Panc1 (cell line): Measurements from ENCODE around the gene KLK7. TPM values are rescaled to one million over a fixed set of nuclear protein-coding genes. Genes with fewer than 3 reads are reported as not detected.

Experiments used
- ATAC-seq: fragments of 200-7000 bp; cut with Tn5 transposase; 2 replicates; pipeline ENCODE4 v1.9.1; 2020; ENCODE audit warnings: mild to moderate bottlenecking, moderate library complexity
- BruUV-seq: library from RNA; stranded (reverse); fragments of 400-500 nt; replicated peaks from 2 replicates; lab custom pipeline; 2021; lab: Mats Ljungman, UMichigan
- CTCF ChIA-PET: fragments of 300-600 bp; sonication (Branson Sonifier 250); formaldehyde crosslinking; loops from one replicate; lab custom pipeline; 2022; ENCODE audit warnings: antibody characterized with exemption; lab: Charles Lee
- POLR2A ChIA-PET: fragments of 300-600 bp; sonication (Branson Sonifier 250); formaldehyde crosslinking; loops from one replicate; lab custom pipeline; 2022; ENCODE audit warnings: antibody characterized with exemption; lab: Charles Lee
- DNase-seq: peaks from one replicate; pipeline ENCODE4 v3.0.0-alpha.2; 2010; ENCODE audit warnings: low read depth, low spot score
- H3K27ac ChIP-seq: 2 replicates; pipeline ENCODE4 v1.5.1; 2011; ENCODE audit warnings: mild to moderate bottlenecking, low read length, inconsistent platforms
- H3K27me3 ChIP-seq: fragments of 200-500 bp; sonication (Bioruptor generic); 2 replicates; pipeline ENCODE4 v1.6.0; 2014; ENCODE audit warnings: low read length, inconsistent platforms; ENCODE audit not compliant: control insufficient read depth, insufficient read depth
- H3K36me3 ChIP-seq: fragments of 200-500 bp; sonication (Bioruptor generic); 2 replicates; pipeline ENCODE4 v1.5.1; 2014; ENCODE audit warnings: inconsistent platforms, mild to moderate bottlenecking, low read length, moderate library complexity; ENCODE audit not compliant: control insufficient read depth, insufficient read depth
- H3K4me1 ChIP-seq: 2 replicates; pipeline ENCODE4 v1.5.1; 2011; ENCODE audit warnings: inconsistent platforms, mild to moderate bottlenecking, low read length, moderate library complexity; ENCODE audit not compliant: control insufficient read depth, insufficient read depth
- H3K4me3 ChIP-seq, 2 experiments: 2 replicates each; pipeline ENCODE4 v1.5.1; 2011 to 2012; ENCODE audit warnings: low read depth in 2 of 2, low read length in 2 of 2, mild to moderate bottlenecking in 2 of 2, inconsistent platforms in 1 of 2, moderate library complexity in 1 of 2
- H3K9me3 ChIP-seq: fragments of 200-500 bp; sonication (Bioruptor generic); 2 replicates; pipeline ENCODE4 v1.5.1; 2014; ENCODE audit warnings: low read depth, mild to moderate bottlenecking, inconsistent platforms, low read length, moderate library complexity; ENCODE audit not compliant: control insufficient read depth, insufficient read depth
- POLR2AphosphoS5 ChIP-seq: IDR thresholded peaks from 2 replicates; pipeline ENCODE4 v1.6.1; 2012; ENCODE audit warnings: mild to moderate bottlenecking, low read depth, low read length, moderate library complexity
- SIN3A ChIP-seq: IDR thresholded peaks from 2 replicates; pipeline ENCODE4 v1.6.1; 2012; ENCODE audit warnings: low read depth, mild to moderate bottlenecking, low read length, moderate library complexity, borderline replicate concordance; ENCODE audit not compliant: insufficient read depth
- TCF7L2 ChIP-seq: IDR thresholded peaks from 2 replicates; pipeline ENCODE4 v1.6.1; 2011; ENCODE audit warnings: mild to moderate bottlenecking, low read depth, low read length, inconsistent platforms
- in situ Hi-C: cut with HindIII; loops from 2 replicates; pipeline ENCODE4 v1.10.0; 2016; ENCODE audit warnings: low sequenced_read_pairs, low pct_unique_long_range_greater_than_20kb
- intact Hi-C: fragments of 100-400 bp; cut with micrococcal nuclease; formaldehyde crosslinking; loops from one replicate; pipeline ENCODE4 v1.10.0; 2022; ENCODE audit not compliant: unreplicated experiment
- total RNA-seq: library from RNA; stranded (reverse); gene quantifications from one replicate; pipeline ENCODE4 v1.2.1, GENCODE V29; 2021; ENCODE audit not compliant: unreplicated experiment
- TF ChIP-seq, protein P1 (sequence below): fragments of 450-650 bp; IDR thresholded peaks from 2 replicates; pipeline ENCODE4 v1.5.1; 2017; ENCODE audit warnings: mild to moderate bottlenecking
- TF ChIP-seq, protein P2 (sequence below), 2 experiments: IDR thresholded peaks; 2 replicates each; pipeline ENCODE4 v1.6.1; 2011 to 2012; ENCODE audit warnings: low read depth in 2 of 2, control low read depth in 1 of 2, low read length in 1 of 2, mild to moderate bottlenecking in 1 of 2, moderate library complexity in 1 of 2; ENCODE audit not compliant: insufficient read depth in 1 of 2

Gene KLK7
- total RNA-seq, 1 experiment from 2014 or later = not detected

DNA sequence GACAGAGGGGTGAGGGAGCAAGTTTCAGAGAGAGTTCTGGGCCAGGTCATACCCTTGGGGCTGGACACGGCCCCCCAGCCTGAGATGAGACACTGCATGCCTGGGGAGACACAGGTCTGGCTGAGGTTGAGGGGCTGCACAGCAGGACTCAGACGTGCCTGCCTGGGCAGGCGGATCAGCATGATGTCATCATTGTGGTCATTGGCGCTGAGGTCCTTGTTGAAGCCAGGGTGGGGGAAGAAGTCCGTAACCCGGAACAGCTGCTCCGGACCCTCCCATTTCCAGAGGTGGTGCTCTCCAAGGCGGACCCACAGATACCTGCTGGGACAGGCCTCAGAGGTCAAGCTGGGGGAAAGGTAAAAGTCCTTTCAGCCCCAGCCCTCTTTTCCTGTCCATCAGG lies 22.7 kb upstream of the KLK7 start:
- Histone ChIP-seq H3K4me3 (no peak overlapping the region), H3K27ac (no peak overlapping the region), H3K4me1 (no peaks in the 10 kb centered on the region), H3K9me3 (no peaks in the 10 kb centered on the region), H3K36me3 (no peaks in the 10 kb centered on the region), H3K27me3 (no peaks in the 10 kb centered on the region; the same call in 1 of the 2 replicates)
- in situ Hi-C loops = no loop called here
- no TSS peak for BruUV-seq
- CTCF ChIA-PET = no interaction called here
- DNase-seq (no peak), ATAC-seq (no peak)
- TF ChIP-seq SIN3A = no peak
- TF ChIP-seq TCF7L2 = no peak
- TF ChIP-seq POLR2AphosphoS5 = no peak
- TF ChIP-seq, protein P1, sequence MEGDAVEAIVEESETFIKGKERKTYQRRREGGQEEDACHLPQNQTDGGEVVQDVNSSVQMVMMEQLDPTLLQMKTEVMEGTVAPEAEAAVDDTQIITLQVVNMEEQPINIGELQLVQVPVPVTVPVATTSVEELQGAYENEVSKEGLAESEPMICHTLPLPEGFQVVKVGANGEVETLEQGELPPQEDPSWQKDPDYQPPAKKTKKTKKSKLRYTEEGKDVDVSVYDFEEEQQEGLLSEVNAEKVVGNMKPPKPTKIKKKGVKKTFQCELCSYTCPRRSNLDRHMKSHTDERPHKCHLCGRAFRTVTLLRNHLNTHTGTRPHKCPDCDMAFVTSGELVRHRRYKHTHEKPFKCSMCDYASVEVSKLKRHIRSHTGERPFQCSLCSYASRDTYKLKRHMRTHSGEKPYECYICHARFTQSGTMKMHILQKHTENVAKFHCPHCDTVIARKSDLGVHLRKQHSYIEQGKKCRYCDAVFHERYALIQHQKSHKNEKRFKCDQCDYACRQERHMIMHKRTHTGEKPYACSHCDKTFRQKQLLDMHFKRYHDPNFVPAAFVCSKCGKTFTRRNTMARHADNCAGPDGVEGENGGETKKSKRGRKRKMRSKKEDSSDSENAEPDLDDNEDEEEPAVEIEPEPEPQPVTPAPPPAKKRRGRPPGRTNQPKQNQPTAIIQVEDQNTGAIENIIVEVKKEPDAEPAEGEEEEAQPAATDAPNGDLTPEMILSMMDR = no peak
- TF ChIP-seq, protein P2, sequence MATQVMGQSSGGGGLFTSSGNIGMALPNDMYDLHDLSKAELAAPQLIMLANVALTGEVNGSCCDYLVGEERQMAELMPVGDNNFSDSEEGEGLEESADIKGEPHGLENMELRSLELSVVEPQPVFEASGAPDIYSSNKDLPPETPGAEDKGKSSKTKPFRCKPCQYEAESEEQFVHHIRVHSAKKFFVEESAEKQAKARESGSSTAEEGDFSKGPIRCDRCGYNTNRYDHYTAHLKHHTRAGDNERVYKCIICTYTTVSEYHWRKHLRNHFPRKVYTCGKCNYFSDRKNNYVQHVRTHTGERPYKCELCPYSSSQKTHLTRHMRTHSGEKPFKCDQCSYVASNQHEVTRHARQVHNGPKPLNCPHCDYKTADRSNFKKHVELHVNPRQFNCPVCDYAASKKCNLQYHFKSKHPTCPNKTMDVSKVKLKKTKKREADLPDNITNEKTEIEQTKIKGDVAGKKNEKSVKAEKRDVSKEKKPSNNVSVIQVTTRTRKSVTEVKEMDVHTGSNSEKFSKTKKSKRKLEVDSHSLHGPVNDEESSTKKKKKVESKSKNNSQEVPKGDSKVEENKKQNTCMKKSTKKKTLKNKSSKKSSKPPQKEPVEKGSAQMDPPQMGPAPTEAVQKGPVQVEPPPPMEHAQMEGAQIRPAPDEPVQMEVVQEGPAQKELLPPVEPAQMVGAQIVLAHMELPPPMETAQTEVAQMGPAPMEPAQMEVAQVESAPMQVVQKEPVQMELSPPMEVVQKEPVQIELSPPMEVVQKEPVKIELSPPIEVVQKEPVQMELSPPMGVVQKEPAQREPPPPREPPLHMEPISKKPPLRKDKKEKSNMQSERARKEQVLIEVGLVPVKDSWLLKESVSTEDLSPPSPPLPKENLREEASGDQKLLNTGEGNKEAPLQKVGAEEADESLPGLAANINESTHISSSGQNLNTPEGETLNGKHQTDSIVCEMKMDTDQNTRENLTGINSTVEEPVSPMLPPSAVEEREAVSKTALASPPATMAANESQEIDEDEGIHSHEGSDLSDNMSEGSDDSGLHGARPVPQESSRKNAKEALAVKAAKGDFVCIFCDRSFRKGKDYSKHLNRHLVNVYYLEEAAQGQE (IDR thresholded peaks at IDR 0.05; ENCODE audit: insufficient read depth in 1 of 2, low read depth in 2 of 2, low read length in 1 of 2) = no peak
- intact Hi-C loops = no loop called here
- POLR2A ChIA-PET = no interaction called here

DNA sequence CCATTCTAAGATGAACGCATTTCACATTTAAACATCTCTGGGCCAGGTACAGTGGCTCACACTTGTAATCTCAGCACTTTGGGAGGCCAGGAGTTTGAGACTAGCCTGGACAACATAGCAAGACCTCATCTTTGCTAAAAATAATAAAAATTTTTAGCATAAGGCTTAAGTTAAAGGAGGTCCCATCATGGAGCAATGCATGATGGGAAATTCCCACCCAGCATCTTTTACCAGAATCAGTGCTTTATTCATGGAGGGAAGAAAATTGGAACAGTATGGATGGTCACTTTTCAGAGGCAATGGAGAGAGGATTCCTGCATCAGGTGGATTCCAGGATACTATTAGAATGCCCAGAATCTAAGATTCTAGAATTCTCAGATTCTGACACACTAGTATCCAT lies 21.5 kb upstream of the KLK7 start:
- Histone ChIP-seq H3K4me3 (no peak overlapping the region), H3K4me1 (no peaks in the 10 kb centered on the region), H3K27ac (no peak overlapping the region), H3K9me3 (no peaks in the 10 kb centered on the region), H3K36me3 (no peaks in the 10 kb centered on the region), H3K27me3 (no peaks in the 10 kb centered on the region; the same call in 1 of the 2 replicates)
- ChIA-PET CTCF (no interaction called here), POLR2A (no interaction called here)
- ATAC-seq = no peak
- no TSS peak for BruUV-seq
- in situ Hi-C loops = no loop called here
- DNase-seq = no peak
- intact Hi-C loops = no loop called here
- TF ChIP-seq SIN3A (no peak), TCF7L2 (no peak)
- TF ChIP-seq, protein P1 = no peak
